H1 (cell line): Measurements from ENCODE around the gene TAS2R3. TPM values are rescaled to one million over a fixed set of nuclear protein-coding genes. Genes with fewer than 3 reads are reported as not detected.

Experiments used
- CTCF ChIA-PET: fragments of 300-600 bp; sonication (Branson Sonifier 250); formaldehyde crosslinking; loops from one replicate; lab custom pipeline; 2021; ENCODE audit not compliant: partially characterized antibody; lab: Charles Lee
- POLR2A ChIA-PET: fragments of 300-600 bp; sonication (Branson Sonifier 250); formaldehyde crosslinking; loops from one replicate; lab custom pipeline; 2021; ENCODE audit warnings: inconsistent platforms; ENCODE audit not compliant: partially characterized antibody; lab: Charles Lee
- DNase-seq, 2 experiments: peaks; one replicate each; pipeline versions ENCODE4 v3.0.0 to v3.0.0-alpha.2; 2010 to 2022; ENCODE audit warnings: low spot score in 2 of 2, low read depth in 1 of 2, mixed read lengths in 1 of 2
- FAIRE-seq: peaks from 2 replicates; lab custom pipeline; 2011; peaks lifted over from hg19 to GRCh38; lab: Jason Lieb, UNC
- H2AFZ ChIP-seq: 2 replicates; pipeline ENCODE4 v1.8.1; 2012; ENCODE audit warnings: low read length, inconsistent platforms
- H2AK5ac ChIP-seq: 2 replicates; pipeline ENCODE4 v1.6.1; 2013; ENCODE audit warnings: low read depth, low read length
- H2BK120ac ChIP-seq: replicated peaks from 2 replicates; pipeline ENCODE3; 2013; ENCODE audit warnings: low read depth, low read length, inconsistent platforms
- H2BK12ac ChIP-seq: 2 replicates; pipeline ENCODE4 v1.6.1; 2013; ENCODE audit warnings: low read depth, low read length
- H2BK15ac ChIP-seq: 2 replicates; pipeline ENCODE4 v1.6.1; 2013; ENCODE audit warnings: low read length
- H2BK20ac ChIP-seq: 2 replicates; pipeline ENCODE4 v1.6.1; 2013; ENCODE audit warnings: low read length
- H2BK5ac ChIP-seq: 2 replicates; pipeline ENCODE4 v1.6.1; 2013; ENCODE audit warnings: low read depth, low read length
- H3K14ac ChIP-seq: 2 replicates; pipeline ENCODE4 v1.6.1; 2013; ENCODE audit warnings: inconsistent platforms; ENCODE audit not compliant: insufficient read length
- H3K18ac ChIP-seq: 2 replicates; pipeline ENCODE4 v1.6.1; 2013; ENCODE audit warnings: low read length; ENCODE audit errors: extremely low read depth
- H3K23ac ChIP-seq: 2 replicates; pipeline ENCODE4 v1.6.1; 2013; ENCODE audit warnings: inconsistent platforms; ENCODE audit not compliant: insufficient read length
- H3K23me2 ChIP-seq: 2 replicates; pipeline ENCODE4 v1.6.1; 2013; ENCODE audit warnings: low read depth, low read length
- H3K27ac ChIP-seq: 2 replicates; pipeline ENCODE4 v1.6.1; 2011; ENCODE audit warnings: low read depth, low read length, inconsistent platforms
- H3K27me3 ChIP-seq, 4 experiments: replicated peaks in 1 of 4; 1 replicate in 1 of 4; 2 replicates in 3 of 4; pipeline versions ENCODE4 v1.6.1 to v1.8.1; 2011 to 2013; ENCODE audit warnings: low read length in 3 of 4, mild to moderate bottlenecking in 3 of 4, inconsistent platforms in 2 of 4, mixed read lengths in 2 of 4, moderate library complexity in 1 of 4; ENCODE audit not compliant: control insufficient read depth in 3 of 4, insufficient read depth in 3 of 4; ENCODE audit errors: extremely low read depth in 1 of 4
- H3K36me3 ChIP-seq, 4 experiments: 2 replicates each; pipeline versions ENCODE4 v1.6.1 to v1.8.1; 2011 to 2013; ENCODE audit warnings: mild to moderate bottlenecking in 4 of 4, low read length in 3 of 4, moderate library complexity in 2 of 4, control low read depth in 1 of 4, inconsistent platforms in 1 of 4; ENCODE audit not compliant: insufficient read depth in 4 of 4, control insufficient read depth in 2 of 4
- H3K4ac ChIP-seq: replicated peaks from 2 replicates; pipeline ENCODE3; 2013; ENCODE audit warnings: low read length, low read depth, mixed read lengths, inconsistent platforms; ENCODE audit not compliant: insufficient read length
- H3K4me1 ChIP-seq, 4 experiments: replicated peaks in 1 of 4; 1 replicate in 1 of 4; 2 replicates in 3 of 4; pipeline versions ENCODE4 v1.6.1 to v1.8.1; 2011 to 2013; ENCODE audit warnings: low read length in 3 of 4, inconsistent platforms in 2 of 4, mixed read lengths in 1 of 4; ENCODE audit not compliant: insufficient read depth in 4 of 4, control insufficient read depth in 3 of 4
- H3K4me2 ChIP-seq, 2 experiments: 2 replicates each; pipeline versions ENCODE4 v1.6.1 to v1.8.1; 2011 to 2013; ENCODE audit warnings: low read depth in 2 of 2, low read length in 2 of 2, control low read depth in 1 of 2, inconsistent platforms in 1 of 2, mild to moderate bottlenecking in 1 of 2; ENCODE audit not compliant: insufficient read depth in 1 of 2
- H3K4me3 ChIP-seq, 4 experiments: fragments of 200-600, 300-600 bp in 1 of 4; sonication (generic), shearing (Covaris generic), sonication (Bioruptor Twin) in 1 of 4; 2 replicates each; pipeline versions ENCODE4 v1.5.1 to v1.8.1; 2011 to 2016; ENCODE audit warnings: low read length in 4 of 4, low read depth in 3 of 4, control low read depth in 2 of 4, inconsistent platforms in 2 of 4, mild to moderate bottlenecking in 2 of 4, mixed read lengths in 1 of 4, moderate library complexity in 1 of 4; ENCODE audit not compliant: insufficient read depth in 2 of 4; ENCODE audit errors: extremely low read depth in 1 of 4
- H3K56ac ChIP-seq: replicated peaks from 2 replicates; pipeline ENCODE3; 2013; ENCODE audit warnings: low read depth, mild to moderate bottlenecking, mixed read lengths, low read length, inconsistent platforms; ENCODE audit not compliant: insufficient read length
- H3K79me1 ChIP-seq: 2 replicates; pipeline ENCODE4 v1.6.1; 2013; ENCODE audit warnings: low read depth, low read length, control low read depth
- H3K79me2 ChIP-seq, 2 experiments: 2 replicates each; pipeline versions ENCODE4 v1.6.1 to v1.8.1; 2012 to 2013; ENCODE audit warnings: low read length in 2 of 2, mild to moderate bottlenecking in 2 of 2, inconsistent platforms in 1 of 2; ENCODE audit not compliant: insufficient read depth in 2 of 2, control insufficient read depth in 1 of 2
- H3K9ac ChIP-seq, 4 experiments: replicated peaks in 1 of 4; 1 replicate in 1 of 4; 2 replicates in 3 of 4; pipeline versions ENCODE4 v1.6.1 to v1.8.1; 2011 to 2013; ENCODE audit warnings: low read depth in 3 of 4, low read length in 3 of 4, control low read depth in 2 of 4, mild to moderate bottlenecking in 2 of 4, moderate library complexity in 2 of 4, inconsistent platforms in 1 of 4; ENCODE audit errors: extremely low read depth in 1 of 4
- H3K9me3 ChIP-seq, 2 experiments: 2 replicates each; pipeline versions ENCODE4 v1.6.1 to v1.8.1; 2012 to 2013; ENCODE audit warnings: mild to moderate bottlenecking in 2 of 2, moderate library complexity in 2 of 2, control low read depth in 1 of 2, inconsistent platforms in 1 of 2, low read depth in 1 of 2, low read length in 1 of 2, mixed read lengths in 1 of 2; ENCODE audit not compliant: insufficient read depth in 2 of 2
- H4K20me1 ChIP-seq, 2 experiments: replicated peaks in 1 of 2; 2 replicates each; pipeline versions ENCODE3 to v1.8.1; 2011 to 2013; ENCODE audit warnings: inconsistent platforms in 2 of 2, low read length in 2 of 2, mild to moderate bottlenecking in 1 of 2; ENCODE audit not compliant: insufficient read depth in 2 of 2, control insufficient read depth in 1 of 2
- H4K5ac ChIP-seq: 2 replicates; pipeline ENCODE4 v1.6.1; 2013; ENCODE audit warnings: low read length, low read depth, mixed read lengths, inconsistent platforms; ENCODE audit not compliant: insufficient read length
- H4K8ac ChIP-seq: 2 replicates; pipeline ENCODE4 v1.8.0; 2013; ENCODE audit warnings: mild to moderate bottlenecking, moderate library complexity, low read length, inconsistent platforms; ENCODE audit not compliant: insufficient read depth; ENCODE audit errors: extremely low read depth
- H4K91ac ChIP-seq: replicated peaks from 2 replicates; pipeline ENCODE3; 2013; ENCODE audit warnings: low read length, mixed read lengths, inconsistent platforms; ENCODE audit not compliant: insufficient read length
- POLR2A ChIP-seq, 2 experiments: IDR thresholded peaks; 1 replicate in 1 of 2; 2 replicates in 1 of 2; pipeline ENCODE4 v1.6.1; 2011; ENCODE audit warnings: low read depth in 2 of 2, low read length in 2 of 2, mild to moderate bottlenecking in 2 of 2; ENCODE audit errors: control extremely low read depth in 1 of 2
- TCF12 ChIP-seq: IDR thresholded peaks from 2 replicates; pipeline ENCODE4 v1.6.1; 2011; ENCODE audit warnings: low read depth, mild to moderate bottlenecking, low read length
- WGBS, 2 experiments: shearing (Covaris generic) in 1 of 2; methylation state at CpG; one replicate each; pipeline versions ENCODE4 v1.1.6 to v1.1.7; 2013 to 2015; ENCODE audit warnings: low lambda C conversion rate in 2 of 2, mixed read lengths in 2 of 2, inconsistent platforms in 1 of 2, low coverage in 1 of 2, missing lambda C conversion rate in 1 of 2; ENCODE audit not compliant: insufficient replicate concordance in 2 of 2, insufficient coverage in 1 of 2, insufficient read length in 1 of 2; ENCODE audit errors: extremely low coverage in 1 of 2, missing lambda C conversion rate in 1 of 2; 5-methylcytosine and 5-hydroxymethylcytosine counted together
- polyA plus RNA-seq, 7 experiments: library from polyadenylated mRNA; depleted of rRNA in 3 of 7; stranded (reverse) in 5 of 7; unstranded in 2 of 7; fragments of >200 nt in 5 of 7; fragments of 200-250 nt in 2 of 7; gene quantifications; 1 replicate in 5 of 7; 2 replicates in 1 of 7; 4 replicates in 1 of 7; pipeline versions ENCODE4 v1.2.1 to v1.2.3, GENCODE V29; 2011 to 2013; ENCODE audit warnings: missing spikeins in 2 of 7, mixed read lengths in 2 of 7
- total RNA-seq: library from RNA; stranded (reverse); fragmentation: NEBNext Ultra II Directional; extraction: Animal tissue kit (Norgen Biotek cat#: 25700); gene quantifications from 2 replicates; pipeline ENCODE4 v1.2.1, GENCODE V29; 2021

Gene TAS2R3
- total and polyA plus RNA-seq, 2 of the 8 experiments (the other 6 are each of a cell fraction or from before 2014, with no cell fraction given): 0.48 to 0.99 TPM

DNA sequence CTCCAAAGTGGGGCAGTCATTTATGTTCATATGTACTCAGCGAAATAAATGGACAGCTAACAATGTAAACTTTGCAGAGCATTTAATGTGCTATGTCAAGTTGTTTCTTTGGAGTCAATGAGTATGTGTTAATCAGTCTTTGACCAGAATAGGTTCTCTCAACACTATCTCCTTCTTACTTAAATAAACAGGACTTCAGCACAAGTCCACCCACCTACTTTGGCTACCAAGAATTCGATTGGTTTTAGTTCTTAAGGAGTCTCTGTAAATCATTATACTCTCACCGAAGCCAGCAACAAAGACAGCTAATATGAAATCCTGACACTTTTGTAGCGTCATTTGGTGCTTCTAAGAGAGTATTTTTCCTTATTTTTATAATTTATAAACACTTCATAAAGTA, 48.9 kb upstream of the TAS2R3 start:
- Histone ChIP-seq H4K91ac (no peak overlapping the region), H3K4me1 (peaks cover 0 to 8% (median 0%) of the 10 kb centered on the region in 4 experiments; a peak in 1 of 7 replicates), H2BK20ac (no peak overlapping the region), H4K5ac (no peak overlapping the region), H3K9ac (no peak overlapping the region), H3K36me3 (no peaks in the 10 kb centered on the region), H3K4me3 (no peak overlapping the region), H3K4me2 (no peak overlapping the region), H3K18ac (no peak overlapping the region), H4K8ac (no peak overlapping the region), H2BK120ac (no peak overlapping the region), H3K56ac (no peak overlapping the region), H3K14ac (no peak overlapping the region), H3K27ac (no peak overlapping the region), H3K23ac (no peak overlapping the region), H2BK12ac (no peak overlapping the region), H3K79me2 (no peaks in the 10 kb centered on the region), H3K4ac (no peak overlapping the region), H3K9me3 (no peaks in the 10 kb centered on the region), H4K20me1 (no peaks in the 10 kb centered on the region), H3K79me1 (no peaks in the 10 kb centered on the region), H2BK5ac (no peak overlapping the region), H3K27me3 (no peaks in the 10 kb centered on the region), H2AFZ (no peak overlapping the region), H2AK5ac (no peak overlapping the region), H3K23me2 (peaks cover 3% of the 10 kb centered on the region; the same call in 1 of the 2 replicates), H2BK15ac (no peak overlapping the region)
- no peak for DNase-seq
- no peak for FAIRE-seq
- 63% methylated on average over 4 of the region's 4 CpGs; no CpG with 5 or more reads in 1 of the 2 experiments for WGBS, 2 experiments
- ChIA-PET POLR2A (interaction anchor here (0.9 to 4.3 kb wide), 3 partner anchors 12 to 23 kb away, joined by 3 to 21 read pairs (median 4); partner anchors contain the start of gene SSBP1), CTCF (interaction anchor here (1.0 kb wide), 1 partner anchor 23 kb away, joined by 5 read pairs; the partner anchor contains the start of gene SSBP1)
- no peak for TF ChIP-seq POLR2A (IDR thresholded peaks at IDR 0.05; ENCODE audit: control extremely low read depth in 1 of 2, low read depth in 2 of 2, low read length in 2 of 2)
- no peak for TF ChIP-seq TCF12
